ENCODE results near the gene ASGR1. TPM values are rescaled to one million over a fixed set of nuclear protein-coding genes. Genes with fewer than 3 reads are reported as not detected.
A peak's percentile ranks its signal among the peaks of the same experiment; 100 is the strongest.

ASGR1 gene
- total and polyA plus RNA-seq, 9 donors: 0.20 to 3.3 (median 1.0) TPM

- DNase-seq: peak; percentile 93 to 95 (median 95)
- Histone ChIP-seq H3K27ac (peak within 1 kb of the TSS; percentile 92 to 95), H3K4me3 (peak within 1 kb of the TSS; percentile 98), H3K4me1 (ENCODE audit: insufficient read depth) (peaks cover 16% of the 10 kb centered on the region), H3K9me3 (no peaks in the 10 kb centered on the region), H3K36me3 (no peaks in the 10 kb centered on the region), H3K27me3 (no peaks in the 10 kb centered on the region)
- intact Hi-C loops (cut with DNase I): no loop called here
- TF ChIP-seq CTCF (IDR thresholded peaks at IDR 0.05) (peak in 2 of 3 donors; percentile 12 to 14), POLR2A (IDR thresholded peaks at IDR 0.05) (peak; percentile 85), EP300 (IDR thresholded peaks at IDR 0.05) (no peak)
- 1% methylated on average over 47 to 63 of the region's 63 CpGs for WGBS, 3 donors
Measured at GRCh38 chr17:7219812-7220592, 40.8 kb upstream of the ASGR1 start, which contains the start of the genes ACADVL and DLG4. ACADVL (plus strand) TSS chr17:7219938; CDS start chr17:7219985, 47 bp downstream. DLG4 (minus strand) TSS chr17:7219836.

- intact Hi-C loops (cut with DNase I): no loop called here
- DNase-seq: no peak
- no peaks in the 10 kb centered on the region for H3K27me3 ChIP-seq
- H3K36me3 ChIP-seq: no peaks in the 10 kb centered on the region
- peak overlapping the region; percentile 98 for H3K4me3 ChIP-seq
- H3K4me1 ChIP-seq (ENCODE audit: insufficient read depth): peaks cover 16% of the 10 kb centered on the region
- WGBS, 3 donors: 14 to 15% (median 15%) methylated on average over 12 of the region's 12 CpGs
- peak overlapping the region; percentile 47 to 95 for H3K27ac ChIP-seq
- no peaks in the 10 kb centered on the region for H3K9me3 ChIP-seq
- no peak for TF ChIP-seq CTCF (IDR thresholded peaks at IDR 0.05)
- no peak for TF ChIP-seq EP300 (IDR thresholded peaks at IDR 0.05)
- no peak for TF ChIP-seq POLR2A (IDR thresholded peaks at IDR 0.05)
Measured at GRCh38 chr17:7219229-7219811, 40.1 kb upstream of the ASGR1 start.

GRCh38 chr17:7218758-7219157 lies 39.6 kb upstream of the ASGR1 start:
- Histone ChIP-seq H3K27me3 (no peaks in the 10 kb centered on the region), H3K4me3 (no peak overlapping the region), H3K36me3 (no peaks in the 10 kb centered on the region), H3K27ac (no peak overlapping the region), H3K9me3 (no peaks in the 10 kb centered on the region), H3K4me1 (ENCODE audit: insufficient read depth) (peaks cover 17% of the 10 kb centered on the region)
- 78 to 83% (median 81%) methylated on average over 6 of the region's 6 CpGs for WGBS, 3 donors
- peak in 1 of 5 donors; percentile 33 for DNase-seq
- TF ChIP-seq CTCF (IDR thresholded peaks at IDR 0.05) (no peak), EP300 (IDR thresholded peaks at IDR 0.05) (no peak), POLR2A (IDR thresholded peaks at IDR 0.05) (no peak)
- intact Hi-C loops (cut with DNase I): no loop called here

GRCh38 chr17:7218166-7218565 lies 39.0 kb upstream of the ASGR1 start:
- Histone ChIP-seq H3K9me3 (no peaks in the 10 kb centered on the region), H3K4me1 (ENCODE audit: insufficient read depth) (peaks cover 19% of the 10 kb centered on the region), H3K27ac (peak overlapping the region in 1 of 2 donors; percentile 26), H3K36me3 (no peaks in the 10 kb centered on the region), H3K27me3 (no peaks in the 10 kb centered on the region), H3K4me3 (no peak overlapping the region)
- TF ChIP-seq CTCF (IDR thresholded peaks at IDR 0.05): no peak
- TF ChIP-seq POLR2A (IDR thresholded peaks at IDR 0.05): no peak
- no peak for TF ChIP-seq EP300 (IDR thresholded peaks at IDR 0.05)
- 55 to 62% (median 57%) methylated on average over 6 of the region's 6 CpGs for WGBS, 3 donors
- intact Hi-C loops (cut with DNase I): no loop called here
- peak in 2 of 5 donors; percentile 43 to 45 for DNase-seq
